Right atrium auricular region (tissue), 2 donors: ENCODE results near the gene IFITM1. TPM values are rescaled to one million over a fixed set of nuclear protein-coding genes. Genes with fewer than 3 reads are reported as not detected.
"Not testable (repeated sequence)": the region's sequence is repeated elsewhere in the genome, so short reads cannot be mapped to it uniquely, and the experiment has no call there.

Experiments used
- DNase-seq: peaks from one replicate; pipeline ENCODE4 v3.0.0-alpha.2; 2019; ENCODE audit warnings: low spot score
- H3K27ac ChIP-seq, 2 donors: fragments of 200-600 bp; sonication (generic); 1 replicate in 1 of 2; 2 replicates in 1 of 2; pipeline ENCODE4 v1.5.1; 2016 to 2019
- H3K27me3 ChIP-seq, 2 donors: fragments of 200-600 bp; sonication (generic); one replicate each; pipeline versions ENCODE4 v1.5.1 to v1.6.0; 2017 to 2019
- H3K36me3 ChIP-seq: fragments of 200-600 bp; sonication (generic); one replicate; pipeline ENCODE4 v1.5.1; 2016
- H3K4me1 ChIP-seq, 2 donors: fragments of 200-600 bp; sonication (generic); one replicate each; pipeline versions ENCODE4 v1.5.1 to v1.6.0; 2017 to 2019
- H3K4me3 ChIP-seq, 2 donors: fragments of 200-600 bp; sonication (generic); 1 replicate in 1 of 2; 2 replicates in 1 of 2; pipeline ENCODE4 v1.5.1; 2017 to 2019; ENCODE audit warnings: mild to moderate bottlenecking in 1 of 2, moderate library complexity in 1 of 2
- H3K9me3 ChIP-seq, 2 donors: fragments of 200-600 bp; sonication (generic); one replicate each; pipeline ENCODE4 v1.5.1; 2019
- CTCF ChIP-seq, 2 donors: fragments of 200-600 bp; sonication (generic); IDR thresholded peaks; one replicate each; pipeline ENCODE4 v1.5.1; 2019; ENCODE audit warnings: antibody characterized with exemption in 2 of 2
- total RNA-seq, 2 donors: library from RNA; depleted of rRNA; stranded (reverse); fragments of >200 nt; gene quantifications; one replicate each; pipeline ENCODE4 v1.1.0, GENCODE V29; 2016

The IFITM1 gene
- total RNA-seq, 2 donors from 2014 or later, result 82.3 to 241 TPM

GRCh38 chr11:362642-363442, 49.0 kb downstream of the IFITM1 start:
- Histone ChIP-seq H3K27me3 (peaks cover 0 to 7% of the 10 kb centered on the region in 2 donors), H3K4me3 (no peak overlapping the region), H3K36me3 (no peaks in the 10 kb centered on the region), H3K9me3 (no peaks in the 10 kb centered on the region), H3K4me1 (no peaks in the 10 kb centered on the region), H3K27ac (no peak overlapping the region)
- no peak for TF ChIP-seq CTCF (IDR thresholded peaks at IDR 0.05)
- DNase-seq, result no peak

GRCh38 chr11:363443-363805, 49.6 kb downstream of the IFITM1 start:
- not testable (repeated sequence) for DNase-seq, H3K4me1 ChIP-seq, H3K27ac ChIP-seq, H3K4me3 ChIP-seq, H3K36me3 ChIP-seq, H3K27me3 ChIP-seq, H3K9me3 ChIP-seq

- no peak for DNase-seq
- no peaks in the 10 kb centered on the region for H3K9me3 ChIP-seq
- no peaks in the 10 kb centered on the region for H3K36me3 ChIP-seq
- peak in 1 of 2 donors; percentile 13 for TF ChIP-seq CTCF (IDR thresholded peaks at IDR 0.05)
- H3K27me3 ChIP-seq, result peaks cover 0 to 13% of the 10 kb centered on the region in 2 donors
- H3K27ac ChIP-seq, result no peak overlapping the region
- H3K4me1 ChIP-seq, result peaks cover 0 to 10% of the 10 kb centered on the region in 2 donors
- H3K4me3 ChIP-seq, result no peak overlapping the region
Observed at GRCh38 chr11:363948-364761, 50.3 kb downstream of the IFITM1 start.

Other genes starting within 250 kb of the IFITM1 start
- not detected for gene SCGB1C1, start 121.0 kb upstream of the IFITM1 start, total RNA-seq
- 10 to 100 TPM; 20.7 to 25.9 TPM for gene BET1L, start 106.6 kb upstream of the IFITM1 start, total RNA-seq
- 100 to 1,000 TPM in 1 of 2 donors, 10 to 100 TPM in 1; 68.0 to 101 TPM for gene RIC8A, start 106.3 kb upstream of the IFITM1 start, total RNA-seq
- gene SIRT3, start 77.7 kb upstream of the IFITM1 start, total RNA-seq, result 10 to 100 TPM; 18.3 to 31.4 TPM
- 10 to 100 TPM; 75.3 to 80.3 TPM for gene PSMD13, start 77.1 kb upstream of the IFITM1 start, total RNA-seq
- gene NLRP6, start 35.6 kb upstream of the IFITM1 start, total RNA-seq, result under 1 TPM; 0.19 to 0.20 TPM
- 1 to 10 TPM; 4.9 to 9.4 TPM for gene PGGHG, start 24.9 kb upstream of the IFITM1 start, total RNA-seq
- gene IFITM5, start 14.5 kb upstream of the IFITM1 start, total RNA-seq, result not detected
- 100 to 1,000 TPM; 120 to 296 TPM for gene IFITM2, start 6.2 kb upstream of the IFITM1 start, total RNA-seq
- 100 to 1,000 TPM; 156 to 372 TPM for gene IFITM3, start 6.8 kb downstream of the IFITM1 start, total RNA-seq
- under 1 TPM in 1 of 2 donors, not detected in 1; 0.39 TPM for gene B4GALNT4, start 55.5 kb downstream of the IFITM1 start, total RNA-seq
- 1 to 10 TPM in 1 of 2 donors, under 1 TPM in 1; 0.43 to 1.0 TPM for gene PKP3, start 80.2 kb downstream of the IFITM1 start, total RNA-seq
- gene SIGIRR, start 101.0 kb downstream of the IFITM1 start, total RNA-seq, result 10 to 100 TPM; 26.6 to 33.3 TPM
- under 1 TPM; 0.11 to 0.75 TPM for gene ANO9, start 128.0 kb downstream of the IFITM1 start, total RNA-seq
- 10 to 100 TPM; 26.8 to 32.5 TPM for gene PTDSS2, start 136.2 kb downstream of the IFITM1 start, total RNA-seq
- gene RNH1, start 193.2 kb downstream of the IFITM1 start, total RNA-seq, result 100 to 1,000 TPM; 185 to 248 TPM
- 10 to 100 TPM; 31.7 to 48.1 TPM for gene HRAS, start 221.5 kb downstream of the IFITM1 start, total RNA-seq
- under 1 TPM; 0.12 to 0.15 TPM for gene LRRC56, start 223.5 kb downstream of the IFITM1 start, total RNA-seq
- under 1 TPM; 0.33 to 0.86 TPM for gene LMNTD2, start 246.7 kb downstream of the IFITM1 start, total RNA-seq
- 10 to 100 TPM in 1 of 2 donors, 1 to 10 TPM in 1; 8.5 to 13.0 TPM for gene RASSF7, start 246.9 kb downstream of the IFITM1 start, total RNA-seq